HG03175 (cell line): ENCODE measurements around the gene S100A7A.
"Not testable (repeated sequence)": the region's sequence is repeated elsewhere in the genome, so short reads cannot be mapped to it uniquely, and the experiment has no call there.

ENCODE experiments used
- ATAC-seq: cut with Tn5 transposase; IDR thresholded peaks from one replicate; pipeline ENCODE4 v1.9.1; 2021; ENCODE audit warnings: mild to moderate bottlenecking, moderate library complexity; ENCODE audit not compliant: unreplicated experiment

Gene S100A7A

DNA sequence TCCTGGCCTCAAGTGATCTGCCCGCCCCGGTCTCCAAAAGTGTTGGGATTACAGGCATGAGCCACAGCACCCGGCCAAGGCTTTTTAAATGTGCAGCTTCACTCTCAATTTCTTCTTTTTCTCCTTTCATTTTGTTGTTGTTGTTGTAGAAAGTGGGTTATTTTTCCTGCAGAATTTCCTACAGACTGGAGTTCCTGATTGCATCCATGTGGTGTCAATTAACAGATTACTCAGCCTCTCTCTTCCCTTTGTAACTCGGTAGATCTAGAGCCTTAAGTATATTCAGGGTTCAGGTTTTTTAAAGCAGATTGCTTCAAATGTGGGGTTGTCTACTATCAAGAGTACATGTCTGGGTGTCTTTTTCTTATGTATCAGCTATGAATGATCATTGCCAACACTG lies 32.5 kb downstream of the S100A7A start:
- not testable (repeated sequence) for ATAC-seq

DNA sequence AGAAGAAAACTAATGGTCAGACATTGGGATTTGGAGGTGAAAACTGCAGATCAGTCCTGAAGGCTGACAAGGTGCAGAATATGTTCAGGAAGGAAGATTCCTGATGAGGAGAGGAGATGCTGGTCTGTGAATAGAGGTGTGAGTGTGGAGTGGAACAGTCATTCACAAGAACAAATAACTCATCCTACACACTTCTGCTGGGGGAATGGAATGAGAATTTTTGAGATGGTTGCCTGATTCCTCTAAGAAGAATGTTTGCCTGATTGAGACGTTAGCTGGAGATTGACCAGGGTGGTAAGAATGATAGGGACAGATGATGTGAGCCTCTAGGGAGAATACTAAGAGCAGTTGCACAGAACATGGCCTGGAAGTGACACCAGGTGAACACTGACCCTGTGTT lies 40.1 kb downstream of the S100A7A start:
- ATAC-seq: no peak

DNA sequence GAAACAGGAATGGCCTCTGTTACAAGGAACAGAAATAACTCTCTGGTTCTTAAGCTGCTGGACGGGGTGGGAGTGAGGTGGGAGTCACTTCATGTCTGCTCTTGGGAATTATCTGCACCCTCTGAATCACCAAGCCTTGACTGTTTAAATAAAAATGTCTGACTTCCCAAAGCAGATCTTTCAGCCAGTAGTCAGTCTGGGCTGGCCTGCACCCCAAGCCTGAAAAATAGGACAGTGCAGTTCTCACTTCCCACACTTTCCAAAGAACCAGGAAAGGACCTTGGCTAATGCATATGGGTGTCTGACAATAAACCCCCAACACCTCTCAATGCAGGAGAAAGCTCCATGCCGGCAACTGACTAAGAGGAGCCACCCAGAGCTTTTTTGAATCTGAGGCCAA lies 43.3 kb downstream of the S100A7A start:
- ATAC-seq: no peak

DNA sequence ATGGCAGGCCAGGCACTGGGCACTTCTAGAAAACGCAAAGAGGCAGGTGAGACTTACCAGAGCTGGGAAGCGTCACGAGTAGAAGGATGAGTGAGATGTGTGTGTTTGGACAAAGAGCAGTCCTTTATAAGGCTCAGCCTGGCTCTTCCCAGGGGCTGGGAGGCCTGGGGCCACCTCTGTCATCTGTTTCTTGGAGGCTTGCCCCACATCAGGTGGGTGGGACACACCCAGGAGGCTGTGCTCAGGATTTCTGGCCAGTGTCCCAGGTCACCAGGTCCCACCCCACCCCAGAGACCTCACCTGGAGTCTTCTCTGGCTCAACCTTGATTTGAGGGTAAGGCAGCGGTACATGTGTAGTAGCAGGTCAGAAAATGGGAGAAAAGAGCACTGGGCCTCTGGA lies 44.2 kb downstream of the S100A7A start, which contains the start of gene S100A7:
S100A7 (minus strand) TSS at position 101 of the 400 bp plus-strand sequence. CDS start 1,638 bp downstream, outside the sequence.
- no peak for ATAC-seq

DNA sequence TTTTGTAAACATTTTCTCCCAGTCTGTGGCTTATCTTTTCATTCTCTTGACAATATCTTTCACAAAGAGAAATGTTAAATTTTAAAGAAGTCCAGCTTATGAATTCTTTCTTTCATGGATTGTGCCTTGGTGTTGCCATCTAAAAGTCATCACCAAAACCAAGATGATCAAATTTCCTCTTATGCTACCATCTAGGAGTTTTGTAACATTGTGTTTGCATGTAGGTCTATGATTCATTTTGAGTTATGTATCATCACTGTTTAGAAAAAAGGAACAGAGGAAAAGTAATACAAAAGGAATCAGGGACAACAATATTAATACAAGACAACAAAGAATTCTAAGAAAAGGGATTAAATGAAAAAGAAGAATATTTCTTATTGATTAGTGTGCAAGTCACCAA lies 46.4 kb downstream of the S100A7A start:
- not testable (repeated sequence) for ATAC-seq

DNA sequence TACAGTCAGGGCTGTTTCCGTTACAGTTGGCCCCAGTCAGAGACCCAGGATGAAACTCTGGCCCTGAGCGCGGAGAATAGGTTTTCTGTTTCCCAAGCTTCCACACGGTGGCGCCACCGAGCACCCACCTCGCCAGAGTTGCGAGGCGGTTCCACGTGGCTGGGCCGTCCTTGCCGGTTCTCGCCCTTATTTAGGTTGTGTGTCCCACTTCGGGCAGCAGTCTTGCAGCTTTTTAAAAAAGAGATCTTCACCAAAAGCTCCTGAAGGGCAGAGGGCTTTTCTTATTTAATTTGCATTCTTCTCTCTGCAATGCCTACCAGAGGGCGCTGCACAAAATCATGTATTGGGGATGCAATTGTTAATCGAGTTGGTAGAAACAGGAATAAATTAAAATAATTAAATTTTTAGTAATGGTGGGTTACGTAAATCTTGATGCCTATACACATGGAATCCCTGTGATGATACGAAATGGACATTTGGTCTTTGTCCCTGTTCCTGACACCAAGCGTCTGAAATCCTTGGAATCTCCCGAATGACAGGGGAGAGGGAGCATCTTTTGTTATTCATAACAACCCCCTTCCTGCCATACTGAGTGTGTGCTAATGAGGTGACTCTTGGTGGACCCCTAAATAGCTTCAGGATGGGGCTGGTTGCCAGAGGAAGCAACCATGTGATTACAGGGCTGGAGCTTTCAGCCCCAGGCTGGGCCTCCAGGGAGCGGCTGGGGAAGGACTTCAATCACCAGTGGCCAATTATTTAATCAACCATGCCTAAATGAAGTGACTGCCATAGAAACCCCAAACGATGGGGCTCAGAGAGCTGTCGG lies 49.7 kb downstream of the S100A7A start:
- ATAC-seq: no peak

DNA sequence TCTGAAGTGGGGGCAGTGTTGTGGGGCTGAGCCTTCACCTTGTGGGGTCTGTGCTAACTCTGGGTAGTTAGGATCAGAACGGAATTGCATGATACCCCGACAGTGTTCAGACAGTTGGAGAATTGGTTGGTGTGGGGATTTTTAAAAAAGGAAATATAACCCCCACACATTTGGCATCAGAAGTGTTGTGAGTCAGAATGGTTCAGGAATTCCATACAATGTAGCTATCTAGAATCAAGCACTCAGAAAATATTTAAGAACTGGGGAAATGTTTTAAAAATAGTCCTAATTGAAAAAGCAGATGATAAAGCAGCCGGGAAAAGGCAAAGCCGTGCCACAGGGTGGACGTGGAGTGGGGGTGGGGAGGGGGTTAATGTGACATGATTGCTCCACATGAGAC lies 50.6 kb downstream of the S100A7A start:
- ATAC-seq: no peak

DNA sequence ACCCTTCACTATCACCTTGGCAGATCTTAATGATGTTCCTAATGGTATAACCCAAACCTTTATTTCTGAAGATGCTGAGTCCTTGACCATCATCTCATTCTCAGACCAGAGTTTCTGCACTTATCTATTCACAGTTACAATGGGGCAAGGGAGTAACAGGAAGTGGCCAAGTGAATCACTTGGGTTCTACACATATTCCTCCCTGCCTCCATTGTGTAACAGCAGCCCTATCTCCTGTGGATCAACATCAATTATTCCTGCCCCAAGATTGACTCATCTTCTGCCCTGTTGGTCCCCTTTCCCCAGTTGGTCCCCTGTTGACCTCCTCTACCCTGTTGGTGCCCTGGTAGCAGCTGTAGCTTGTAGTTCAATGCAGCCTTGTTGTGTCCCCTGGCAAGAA lies 54.4 kb downstream of the S100A7A start:
- no peak for ATAC-seq
